H9 (cell line): ENCODE data around the gene TCP11L1. TPM values are rescaled to one million over a fixed set of nuclear protein-coding genes. Genes with fewer than 3 reads are reported as not detected.

Source experiments
- DNase-seq: peaks from one replicate; pipeline ENCODE4 v3.0.0-alpha.2; 2017
- H2AFZ ChIP-seq: one replicate; pipeline ENCODE4 v1.6.1; 2013; ENCODE audit warnings: mild to moderate bottlenecking, low read length, control low read depth, moderate library complexity
- H2AK5ac ChIP-seq: 2 replicates; pipeline ENCODE4 v1.6.1; 2013; ENCODE audit warnings: low read length, control low read depth, mixed read lengths; ENCODE audit not compliant: insufficient read length
- H2BK120ac ChIP-seq: one replicate; pipeline ENCODE4 v1.6.1; 2013; ENCODE audit warnings: low read depth, mild to moderate bottlenecking, low read length, control low read depth, inconsistent platforms; ENCODE audit not compliant: poor library complexity, severe bottlenecking
- H2BK12ac ChIP-seq: 2 replicates; pipeline ENCODE4 v1.6.1; 2013; ENCODE audit warnings: low read length, control low read depth, mixed read lengths, low read depth; ENCODE audit not compliant: insufficient read length
- H2BK15ac ChIP-seq: 2 replicates; pipeline ENCODE4 v1.6.1; 2013; ENCODE audit warnings: low read depth, low read length, control low read depth
- H2BK20ac ChIP-seq: one replicate; pipeline ENCODE4 v1.6.1; 2013; ENCODE audit warnings: low read depth, mild to moderate bottlenecking, low read length, control low read depth, inconsistent platforms; ENCODE audit not compliant: poor library complexity, severe bottlenecking
- H2BK5ac ChIP-seq: 2 replicates; pipeline ENCODE4 v1.6.1; 2013; ENCODE audit warnings: low read length, control low read depth, mixed read lengths; ENCODE audit not compliant: insufficient read length
- H3K14ac ChIP-seq: 2 replicates; pipeline ENCODE4 v1.6.1; 2013; ENCODE audit warnings: low read length, control low read depth; ENCODE audit not compliant: insufficient read depth
- H3K18ac ChIP-seq: 2 replicates; pipeline ENCODE4 v1.6.1; 2013; ENCODE audit warnings: low read depth, mild to moderate bottlenecking, mixed read lengths, low read length, control low read depth; ENCODE audit not compliant: insufficient read length
- H3K23ac ChIP-seq: 2 replicates; pipeline ENCODE4 v1.6.1; 2013; ENCODE audit warnings: low read length, control low read depth, mixed read lengths, low read depth; ENCODE audit not compliant: insufficient read length
- H3K23me2 ChIP-seq: 2 replicates; pipeline ENCODE4 v1.6.1; 2013; ENCODE audit warnings: low read depth, mild to moderate bottlenecking, mixed read lengths, low read length, control low read depth; ENCODE audit not compliant: insufficient read length, poor library complexity, severe bottlenecking
- H3K27ac ChIP-seq: 2 replicates; pipeline ENCODE4 v1.5.1; 2013; ENCODE audit warnings: low read length, control low read depth, mixed read lengths, low read depth; ENCODE audit not compliant: insufficient read length
- H3K27me3 ChIP-seq: 2 replicates; pipeline ENCODE4 v1.6.1; 2013; ENCODE audit warnings: low read length, control low read depth, inconsistent platforms; ENCODE audit not compliant: insufficient read depth
- H3K4ac ChIP-seq: 2 replicates; pipeline ENCODE4 v1.6.1; 2013; ENCODE audit warnings: low read depth, mild to moderate bottlenecking, control low read depth, inconsistent platforms, low read length, moderate library complexity
- H3K4me1 ChIP-seq: 2 replicates; pipeline ENCODE4 v1.6.1; 2013; ENCODE audit warnings: low read length, control low read depth, inconsistent platforms; ENCODE audit not compliant: insufficient read depth
- H3K4me2 ChIP-seq: 2 replicates; pipeline ENCODE4 v1.6.1; 2013; ENCODE audit warnings: low read length, control low read depth, mixed read lengths; ENCODE audit not compliant: insufficient read length, insufficient read depth
- H3K56ac ChIP-seq: 2 replicates; pipeline ENCODE4 v1.6.1; 2013; ENCODE audit warnings: low read depth, mild to moderate bottlenecking, mixed read lengths, low read length, control low read depth; ENCODE audit not compliant: insufficient read length
- H3K79me1 ChIP-seq: 2 replicates; pipeline ENCODE4 v1.6.1; 2013; ENCODE audit warnings: low read depth, mild to moderate bottlenecking, moderate library complexity, low read length, control low read depth, inconsistent platforms; ENCODE audit not compliant: insufficient read depth, poor library complexity, severe bottlenecking
- H3K79me2 ChIP-seq: 2 replicates; pipeline ENCODE4 v1.6.1; 2013; ENCODE audit warnings: low read length, control low read depth, inconsistent platforms; ENCODE audit not compliant: insufficient read depth
- H3K9ac ChIP-seq: 2 replicates; pipeline ENCODE4 v1.6.1; 2013; ENCODE audit warnings: low read length, control low read depth, mixed read lengths; ENCODE audit not compliant: insufficient read length; ENCODE audit errors: extremely low read depth
- H3K9me3 ChIP-seq: one replicate; pipeline ENCODE4 v1.6.1; 2013; ENCODE audit warnings: low read depth, low read length, inconsistent platforms; ENCODE audit not compliant: control insufficient read depth
- H3T11ph ChIP-seq: one replicate; pipeline ENCODE4 v1.6.1; 2013; ENCODE audit warnings: mild to moderate bottlenecking, low read length, control low read depth, inconsistent platforms
- H4K20me1 ChIP-seq: one replicate; pipeline ENCODE4 v1.6.1; 2013; ENCODE audit not compliant: control insufficient read depth, insufficient read length, insufficient read depth
- H4K5ac ChIP-seq: 2 replicates; pipeline ENCODE4 v1.6.1; 2013; ENCODE audit warnings: low read depth, mild to moderate bottlenecking, mixed read lengths, low read length, control low read depth; ENCODE audit not compliant: insufficient read length
- H4K8ac ChIP-seq: replicated peaks from 2 replicates; pipeline ENCODE4 v1.6.1; 2013; ENCODE audit warnings: low read length, control low read depth, mixed read lengths, low read depth; ENCODE audit not compliant: insufficient read length
- H4K91ac ChIP-seq: 2 replicates; pipeline ENCODE4 v1.6.1; 2013; ENCODE audit warnings: low read depth, mild to moderate bottlenecking, moderate library complexity, mixed read lengths, low read length, control low read depth; ENCODE audit not compliant: insufficient read length
- H3K27ac Mint-ChIP-seq, 3 experiments: 2 replicates in 2 of 3; 3 replicates in 1 of 3; pipeline ENCODE4 v1.8.0; 2020 to 2021; ENCODE audit warnings: mixed read lengths in 3 of 3, mild to moderate bottlenecking in 1 of 3, moderate library complexity in 1 of 3
- H3K27me3 Mint-ChIP-seq: 2 replicates; pipeline ENCODE4 v1.8.0; 2021; ENCODE audit warnings: low read depth, mild to moderate bottlenecking, moderate library complexity, mixed read lengths
- H3K36me3 Mint-ChIP-seq, 3 experiments: 2 replicates in 2 of 3; 3 replicates in 1 of 3; pipeline ENCODE4 v1.8.0; 2020 to 2021; ENCODE audit warnings: low read depth in 3 of 3, mixed read lengths in 3 of 3; ENCODE audit not compliant: insufficient read depth in 1 of 3
- H3K4me1 Mint-ChIP-seq, 2 experiments: 2 replicates each; pipeline ENCODE4 v1.8.0; 2020; ENCODE audit warnings: mixed read lengths in 2 of 2
- H3K4me3 Mint-ChIP-seq, 2 experiments: 2 replicates in 1 of 2; 3 replicates in 1 of 2; pipeline ENCODE4 v1.8.0; 2020 to 2021; ENCODE audit warnings: mild to moderate bottlenecking in 2 of 2, mixed read lengths in 2 of 2, moderate library complexity in 1 of 2
- H3K9me3 Mint-ChIP-seq, 2 experiments: 2 replicates in 1 of 2; 3 replicates in 1 of 2; pipeline ENCODE4 v1.8.0; 2020; ENCODE audit warnings: mild to moderate bottlenecking in 2 of 2, mixed read lengths in 2 of 2, moderate library complexity in 1 of 2
- CTCF ChIP-seq: fragments of 200-600 bp; sonication (generic); conservative IDR thresholded peaks from 3 replicates; pipeline ENCODE4 v1.8.0; 2021; ENCODE audit warnings: antibody characterized with exemption, mild to moderate bottlenecking
- WGBS: extraction: QIAGEN DNeasy Blood & Tissue Kit; methylation state at CpG from one replicate; pipeline ENCODE4 v1.1.7; 2013; ENCODE audit warnings: missing lambda C conversion rate, low lambda C conversion rate, mixed read lengths; ENCODE audit not compliant: insufficient read length; ENCODE audit errors: extremely low coverage; 5-methylcytosine and 5-hydroxymethylcytosine counted together
- total RNA-seq: library from RNA; stranded (reverse); gene quantifications from 2 replicates; pipeline ENCODE4 v1.2.1, GENCODE V29; 2021

Gene TCP11L1
- total RNA-seq, 1 experiment from 2014 or later: 20.3 TPM

DNA sequence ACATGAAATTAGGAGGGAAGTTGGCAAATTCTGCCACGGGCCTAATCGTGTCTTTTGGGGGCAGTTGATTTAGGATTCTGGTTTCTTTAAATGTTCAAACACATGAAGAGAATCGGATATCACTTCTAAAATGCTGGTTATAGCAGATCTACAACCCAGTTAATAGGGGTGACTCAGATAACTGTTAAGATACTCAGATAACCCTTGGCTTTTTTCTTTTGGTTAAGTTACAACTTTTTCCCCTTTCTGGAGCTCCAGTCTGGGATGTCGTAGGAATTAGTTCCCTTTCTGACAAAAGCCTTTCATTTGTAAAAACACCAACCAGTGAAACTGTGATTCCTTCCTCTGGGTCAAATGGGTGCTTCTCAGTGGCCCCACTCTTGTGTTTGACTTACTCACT is 22.7 kb upstream of the TCP11L1 start:
- H3K23ac ChIP-seq: no peak overlapping the region
- H3T11ph ChIP-seq: no peak overlapping the region
- peaks cover 2% of the 10 kb centered on the region; the same call in 1 of the 2 replicates for H3K4me1 ChIP-seq
- H2BK120ac ChIP-seq: no peak overlapping the region
- no peak overlapping the region for H3K18ac ChIP-seq
- no peak overlapping the region for H3K27ac Mint-ChIP-seq
- no peak overlapping the region for H3K4ac ChIP-seq
- H3K23me2 ChIP-seq: peaks cover 7% of the 10 kb centered on the region
- no peak overlapping the region for H3K9ac ChIP-seq
- H3K56ac ChIP-seq: no peak overlapping the region
- WGBS: no CpG with 5 or more reads among the region's 4 CpGs
- no peak overlapping the region for H3K27ac ChIP-seq
- no peaks in the 10 kb centered on the region for H3K79me1 ChIP-seq
- no peak overlapping the region for H4K8ac ChIP-seq
- H3K14ac ChIP-seq: no peak overlapping the region
- no peak for TF ChIP-seq CTCF
- no peak overlapping the region for H2AK5ac ChIP-seq
- H3K4me1 Mint-ChIP-seq: peaks cover 16 to 20% of the 10 kb centered on the region in 2 experiments
- H3K36me3 Mint-ChIP-seq: no peaks in the 10 kb centered on the region
- peak overlapping the region; percentile 73 to 83 for H3K4me3 Mint-ChIP-seq
- no peaks in the 10 kb centered on the region for H3K27me3 ChIP-seq
- H3K9me3 ChIP-seq: no peaks in the 10 kb centered on the region
- no peak overlapping the region for H2AFZ ChIP-seq
- H3K79me2 ChIP-seq: no peaks in the 10 kb centered on the region
- H4K5ac ChIP-seq: no peak overlapping the region
- no peak overlapping the region for H2BK12ac ChIP-seq
- H4K20me1 ChIP-seq: no peaks in the 10 kb centered on the region
- H2BK15ac ChIP-seq: no peak overlapping the region
- no peak for DNase-seq
- H2BK5ac ChIP-seq: no peak overlapping the region
- peaks cover 28% of the 10 kb centered on the region for H3K27me3 Mint-ChIP-seq
- peak overlapping the region; percentile 68 for H3K4me2 ChIP-seq
- H2BK20ac ChIP-seq: no peak overlapping the region
- no peaks in the 10 kb centered on the region for H3K9me3 Mint-ChIP-seq
- no peak overlapping the region for H4K91ac ChIP-seq
